Thymus (tissue), 11 donors: ENCODE data around the gene PDE2A. TPM values are rescaled to one million over a fixed set of nuclear protein-coding genes. Genes with fewer than 3 reads are reported as not detected.

ENCODE experiments used
- DNase-seq, 9 donors: peaks; one replicate each; pipeline ENCODE4 v3.0.0-alpha.2; 2013; ENCODE audit warnings: low spot score in 9 of 9, low read depth in 6 of 9, missing footprints in 1 of 9
- H3K27ac ChIP-seq, 2 donors: one replicate each; pipeline ENCODE4 v1.5.1; 2013; ENCODE audit warnings: control low read depth in 1 of 2, low read depth in 1 of 2, low read length in 1 of 2, mild to moderate bottlenecking in 1 of 2, moderate library complexity in 1 of 2
- H3K27me3 ChIP-seq, 2 donors: one replicate each; pipeline ENCODE4 v1.5.1; 2013; ENCODE audit warnings: low read length in 1 of 2; ENCODE audit not compliant: control insufficient read depth in 2 of 2, insufficient read depth in 1 of 2
- H3K36me3 ChIP-seq, 2 donors: one replicate each; pipeline ENCODE4 v1.5.1; 2013; ENCODE audit warnings: low read length in 1 of 2, mild to moderate bottlenecking in 1 of 2, moderate library complexity in 1 of 2; ENCODE audit not compliant: control insufficient read depth in 2 of 2, insufficient read depth in 2 of 2
- H3K4me1 ChIP-seq, 2 donors: one replicate each; pipeline ENCODE4 v1.5.1; 2013; ENCODE audit warnings: low read length in 2 of 2; ENCODE audit not compliant: control insufficient read depth in 2 of 2, insufficient read depth in 2 of 2
- H3K4me3 ChIP-seq, 2 donors: one replicate each; pipeline ENCODE4 v1.5.1; 2013; ENCODE audit warnings: low read length in 2 of 2, control low read depth in 1 of 2, mild to moderate bottlenecking in 1 of 2
- H3K9me3 ChIP-seq, 2 donors: one replicate each; pipeline ENCODE4 v1.5.1; 2013; ENCODE audit warnings: low read length in 1 of 2, mild to moderate bottlenecking in 1 of 2; ENCODE audit not compliant: control insufficient read depth in 2 of 2, insufficient read depth in 1 of 2
- whole genome bisulfite sequencing: extraction: QIAGEN DNeasy Blood & Tissue Kit; methylation state at CpG from one replicate; pipeline ENCODE4 v1.1.7; 2013; 5-methylcytosine and 5-hydroxymethylcytosine counted together
- polyA plus RNA-seq: library from polyadenylated mRNA; stranded (reverse); fragments of 200-250 nt; gene quantifications from one replicate; pipeline ENCODE4 v1.2.3, GENCODE V29; 2013
- total RNA-seq: library from RNA; stranded (reverse); fragments of 120-200 nt; gene quantifications from one replicate; pipeline ENCODE4 v1.2.4, GENCODE V29; 2013
- donor health status: healthy.

The PDE2A gene
- total and polyA plus RNA-seq, 2 donors: 1.1 to 16.9 TPM

GRCh38 chr11:72681226-72682153 is 7.3 kb upstream of the PDE2A start:
- peaks cover 11 to 31% of the 10 kb centered on the region in 2 donors for H3K36me3 ChIP-seq
- peaks cover 0 to 6% of the 10 kb centered on the region in 2 donors for H3K9me3 ChIP-seq
- 71% methylated on average over 17 of the region's 17 CpGs for WGBS
- no peak overlapping the region for H3K27ac ChIP-seq
- H3K27me3 ChIP-seq: peaks cover 5 to 41% of the 10 kb centered on the region in 2 donors
- H3K4me1 ChIP-seq: peaks cover 0 to 6% of the 10 kb centered on the region in 2 donors
- H3K4me3 ChIP-seq: no peak overlapping the region
- no peak for DNase-seq

- Histone ChIP-seq H3K4me1 (no peaks in the 10 kb centered on the region), H3K36me3 (peaks cover 11 to 23% of the 10 kb centered on the region in 2 donors), H3K27me3 (peaks cover 10 to 49% of the 10 kb centered on the region in 2 donors), H3K4me3 (no peak overlapping the region), H3K9me3 (peaks cover 0 to 6% of the 10 kb centered on the region in 2 donors), H3K27ac (no peak overlapping the region)
- WGBS: 77% methylated on average over 6 of the region's 6 CpGs
- no peak for DNase-seq
These were observed 6.5 kb upstream of the PDE2A start for GRCh38 chr11:72680624-72681158.

GRCh38 chr11:72679869-72680268 is 5.6 kb upstream of the PDE2A start:
- peaks cover 11 to 58% of the 10 kb centered on the region in 2 donors for H3K27me3 ChIP-seq
- H3K9me3 ChIP-seq: peaks cover 0 to 6% of the 10 kb centered on the region in 2 donors
- no peaks in the 10 kb centered on the region for H3K4me1 ChIP-seq
- H3K27ac ChIP-seq: no peak overlapping the region
- H3K36me3 ChIP-seq: peaks cover 7 to 15% of the 10 kb centered on the region in 2 donors
- H3K4me3 ChIP-seq: no peak overlapping the region
- 77% methylated on average over 5 of the region's 5 CpGs for WGBS
- no peak for DNase-seq

GRCh38 chr11:72678524-72678923 is 4.3 kb upstream of the PDE2A start:
- H3K9me3 ChIP-seq: peaks cover 0 to 6% of the 10 kb centered on the region in 2 donors
- peaks cover 0 to 4% of the 10 kb centered on the region in 2 donors for H3K36me3 ChIP-seq
- DNase-seq: no peak
- no peaks in the 10 kb centered on the region for H3K4me1 ChIP-seq
- 79% methylated on average over 8 of the region's 8 CpGs for WGBS
- H3K27me3 ChIP-seq: peaks cover 11 to 71% of the 10 kb centered on the region in 2 donors
- no peak overlapping the region for H3K27ac ChIP-seq
- H3K4me3 ChIP-seq: no peak overlapping the region

GRCh38 chr11:72676861-72677341 is 2.7 kb upstream of the PDE2A start:
- DNase-seq: peak; percentile 18 to 80 (median 54)
- H3K36me3 ChIP-seq: no peaks in the 10 kb centered on the region
- 4% methylated on average over 30 of the region's 30 CpGs for WGBS
- peaks cover 13 to 85% of the 10 kb centered on the region in 2 donors for H3K27me3 ChIP-seq
- no peak overlapping the region for H3K27ac ChIP-seq
- H3K4me3 ChIP-seq: no peak overlapping the region
- peaks cover 0 to 6% of the 10 kb centered on the region in 2 donors for H3K9me3 ChIP-seq
- H3K4me1 ChIP-seq: no peaks in the 10 kb centered on the region

- no peak for DNase-seq
- Histone ChIP-seq H3K27me3 (peaks cover 13 to 94% of the 10 kb centered on the region in 2 donors), H3K36me3 (no peaks in the 10 kb centered on the region), H3K4me3 (no peak overlapping the region), H3K9me3 (peaks cover 0 to 6% of the 10 kb centered on the region in 2 donors), H3K27ac (no peak overlapping the region), H3K4me1 (no peaks in the 10 kb centered on the region)
- 43% methylated on average over 2 of the region's 2 CpGs for WGBS
These were observed 999 bp upstream of the PDE2A start for GRCh38 chr11:72675221-72675620.

- H3K27ac ChIP-seq: no peak overlapping the region
- 30% methylated on average over 12 of the region's 12 CpGs for WGBS
These were observed 809 bp downstream of the PDE2A start for GRCh38 chr11:72673284-72673942.

GRCh38 chr11:72672597-72673238 is 1.5 kb downstream of the PDE2A start:
- Histone ChIP-seq H3K27me3 (peaks cover 13 to 81% of the 10 kb centered on the region in 2 donors), H3K9me3 (peaks cover 0 to 10% of the 10 kb centered on the region in 2 donors), H3K27ac (no peak overlapping the region), H3K36me3 (no peaks in the 10 kb centered on the region), H3K4me3 (no peak overlapping the region), H3K4me1 (no peaks in the 10 kb centered on the region)
- no peak for DNase-seq
- 74% methylated on average over 4 of the region's 4 CpGs for WGBS

More at GRCh38 chr11:72673284-72673942, 809 bp downstream of the PDE2A start:
- H3K4me3 ChIP-seq: no peak overlapping the region
- no peaks in the 10 kb centered on the region for H3K36me3 ChIP-seq
- no peaks in the 10 kb centered on the region for H3K4me1 ChIP-seq
- DNase-seq: peak in 1 of 9 donors; percentile 25
- peaks cover 13 to 87% of the 10 kb centered on the region in 2 donors for H3K27me3 ChIP-seq
- peaks cover 0 to 6% of the 10 kb centered on the region in 2 donors for H3K9me3 ChIP-seq
